NCI-H187 treated with DMSO at 0.1 percent for 48 hours (cell line): ENCODE measurements around the gene GATAD2A.
"Not testable (repeated sequence)": the region's sequence is repeated elsewhere in the genome, so short reads cannot be mapped to it uniquely, and the experiment has no call there.

Source experiments
- DNase-seq: peaks from one replicate; lab custom pipeline; 2025; lab: John Stamatoyannopoulos, UW

Gene GATAD2A

GRCh38 chr19:19388568-19389555 lies 16.6 kb upstream of the GATAD2A start:
- no peak for DNase-seq

GRCh38 chr19:19389683-19390082 lies 15.8 kb upstream of the GATAD2A start:
- DNase-seq, result not testable (repeated sequence)

GRCh38 chr19:19394333-19394732 lies 11.1 kb upstream of the GATAD2A start:
- not testable (repeated sequence) for DNase-seq

GRCh38 chr19:19399733-19400433 lies 5.6 kb upstream of the GATAD2A start:
- no peak for DNase-seq

GRCh38 chr19:19402656-19403372 lies 2.7 kb upstream of the GATAD2A start:
- DNase-seq, result no peak

DNA sequence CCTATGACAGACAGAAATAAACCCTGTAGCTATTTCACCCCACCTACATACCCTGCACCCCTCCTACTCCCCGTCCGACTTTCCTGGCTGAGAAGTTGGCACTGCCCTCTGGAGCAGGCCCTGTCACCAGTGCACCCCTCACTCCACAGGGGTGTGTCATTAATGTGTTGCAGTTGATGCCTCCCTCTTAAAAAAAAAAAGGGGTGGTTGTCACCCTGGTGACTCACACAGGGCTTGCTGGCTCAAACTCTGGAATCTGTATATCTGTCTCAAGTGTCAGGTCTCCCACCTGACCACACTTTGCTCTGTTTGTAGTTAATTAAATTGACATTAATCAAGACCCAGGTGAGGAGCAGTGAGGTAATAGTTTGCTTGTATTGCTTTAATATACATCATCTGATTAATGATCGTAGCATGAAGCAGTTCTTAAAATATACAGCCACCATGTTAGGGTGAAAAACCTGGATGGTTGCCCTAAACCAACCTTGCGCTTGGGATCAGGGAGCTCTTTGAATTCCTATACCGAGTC lies 2.0 kb upstream of the GATAD2A start:
- no peak for DNase-seq

DNA sequence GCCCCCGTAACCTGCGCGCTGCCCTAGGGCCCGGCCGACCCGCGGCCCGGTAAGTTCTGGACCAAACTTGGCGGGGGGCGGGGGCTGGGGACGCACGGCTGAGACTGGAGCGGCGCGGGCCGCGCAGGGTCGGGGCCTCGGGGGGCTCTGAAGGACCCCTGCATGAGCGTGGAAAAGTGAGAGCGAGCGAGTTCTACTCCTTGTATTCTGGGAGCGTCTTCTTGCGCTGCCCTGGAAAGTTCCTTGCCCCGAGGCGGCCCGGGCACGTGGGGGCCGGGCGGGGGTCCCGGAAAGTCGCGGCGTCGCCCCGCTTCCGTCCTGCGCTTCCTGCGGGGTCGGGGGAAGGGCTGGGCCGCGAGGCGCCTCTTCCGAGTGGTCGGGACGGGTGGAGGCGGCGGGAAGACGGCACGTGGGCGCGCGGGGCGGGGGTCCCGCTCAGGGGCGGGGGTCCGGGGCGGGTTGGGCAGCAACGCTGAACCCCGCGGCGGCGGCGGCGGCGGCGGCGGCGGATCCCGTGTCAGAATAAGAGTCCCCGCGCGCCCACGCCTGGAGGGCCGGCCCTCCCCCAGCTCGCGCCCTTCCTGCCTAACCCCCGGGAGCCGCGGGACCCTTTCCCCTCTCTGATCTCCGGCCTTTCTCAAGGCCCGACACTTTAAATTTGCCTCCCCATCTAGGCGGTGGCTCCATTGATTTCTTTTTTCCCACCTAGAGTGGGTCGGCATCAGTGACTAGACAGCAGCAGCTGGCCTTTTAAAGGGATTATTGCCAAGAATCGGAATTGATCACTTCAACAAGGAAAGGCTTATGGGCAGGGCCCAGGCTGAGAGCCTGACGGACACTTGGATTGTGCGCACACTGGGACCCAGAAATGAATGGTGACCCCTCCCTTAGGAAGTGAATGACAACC lies 749 bp downstream of the GATAD2A start:
- DNase-seq, result no peak

DNA sequence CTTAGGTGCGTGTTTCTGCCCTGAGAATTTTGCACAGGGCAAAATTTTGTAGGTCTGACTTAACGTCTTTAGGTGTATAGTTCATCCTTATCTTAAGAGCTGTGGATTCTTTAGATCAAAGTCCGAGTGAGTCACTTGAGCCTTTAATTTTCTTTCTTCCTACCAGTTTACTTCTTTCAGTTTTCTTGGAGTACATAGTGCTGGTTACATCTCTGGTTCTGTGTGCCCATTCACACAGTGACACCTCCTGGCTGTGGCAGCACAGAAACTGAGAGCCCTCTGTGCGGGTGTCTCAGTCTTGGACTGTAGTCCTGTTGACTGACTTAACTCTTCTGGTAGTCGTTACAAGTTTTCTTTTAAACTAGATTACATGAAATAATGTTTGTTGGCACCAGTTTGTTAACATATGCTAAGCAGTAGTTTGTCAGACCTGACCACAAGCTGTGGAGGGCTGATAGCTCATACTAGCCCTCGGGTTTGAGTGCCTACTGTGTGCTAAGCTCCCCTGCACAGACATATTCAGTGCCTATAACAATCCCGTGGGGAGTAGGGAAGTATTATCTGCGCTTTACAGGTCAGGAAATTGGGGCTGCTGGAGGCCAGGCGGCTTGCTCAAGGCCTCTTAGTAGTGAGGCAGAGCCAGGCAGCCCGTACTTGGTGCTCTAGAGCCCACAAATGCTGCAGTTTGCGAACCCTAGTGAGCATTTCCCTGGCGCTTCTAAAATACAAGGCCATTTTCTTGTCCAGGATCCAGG lies 1.6 kb downstream of the GATAD2A start:
- DNase-seq, result no peak

GRCh38 chr19:19407633-19407930 lies 2.1 kb downstream of the GATAD2A start:
- no peak for DNase-seq

DNA sequence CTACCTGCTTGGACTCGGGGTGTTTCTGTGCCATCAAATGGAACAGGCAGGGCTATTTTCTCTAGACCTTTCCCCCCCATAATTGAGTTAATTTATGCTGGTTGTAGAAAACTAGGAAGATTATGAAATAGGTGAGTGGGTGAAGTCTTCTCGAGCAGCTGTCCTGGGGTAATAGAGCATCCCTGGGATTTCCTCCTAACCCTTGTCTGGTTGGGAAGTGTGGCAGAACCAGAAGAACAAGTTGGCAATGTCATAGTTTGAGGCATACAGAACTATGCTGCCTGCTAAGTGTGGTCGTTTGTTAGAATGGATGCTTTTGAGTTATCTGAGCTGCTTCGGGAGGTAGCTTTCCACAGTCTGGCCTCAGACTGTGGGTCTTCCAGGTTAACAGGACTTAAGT lies 3.7 kb downstream of the GATAD2A start:
- no peak for DNase-seq

- DNase-seq, result no peak
Observed at GRCh38 chr19:19409631-19410030, 4.2 kb downstream of the GATAD2A start.

GRCh38 chr19:19410553-19411550 lies 5.4 kb downstream of the GATAD2A start:
- DNase-seq, result no peak

DNA sequence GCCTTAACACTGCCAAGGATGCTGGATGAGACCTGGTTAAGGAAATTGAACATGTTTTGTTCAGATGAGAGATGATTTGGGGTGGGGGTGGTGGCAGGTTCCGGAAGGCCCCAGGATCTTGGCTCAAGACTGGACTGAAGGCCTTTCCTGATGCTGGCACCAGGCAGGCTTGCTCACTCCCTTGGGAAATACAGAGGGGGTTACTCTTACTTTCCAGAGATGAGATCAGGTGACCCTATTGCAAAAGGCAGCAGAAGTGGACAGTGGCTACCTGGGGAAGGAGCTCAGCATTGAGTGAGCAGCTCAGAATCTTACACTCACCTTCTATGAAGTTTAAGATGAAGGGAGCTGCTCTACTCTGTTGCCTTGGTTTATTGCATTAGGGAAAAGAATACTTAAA lies 10.8 kb downstream of the GATAD2A start:
- DNase-seq, result no peak

DNA sequence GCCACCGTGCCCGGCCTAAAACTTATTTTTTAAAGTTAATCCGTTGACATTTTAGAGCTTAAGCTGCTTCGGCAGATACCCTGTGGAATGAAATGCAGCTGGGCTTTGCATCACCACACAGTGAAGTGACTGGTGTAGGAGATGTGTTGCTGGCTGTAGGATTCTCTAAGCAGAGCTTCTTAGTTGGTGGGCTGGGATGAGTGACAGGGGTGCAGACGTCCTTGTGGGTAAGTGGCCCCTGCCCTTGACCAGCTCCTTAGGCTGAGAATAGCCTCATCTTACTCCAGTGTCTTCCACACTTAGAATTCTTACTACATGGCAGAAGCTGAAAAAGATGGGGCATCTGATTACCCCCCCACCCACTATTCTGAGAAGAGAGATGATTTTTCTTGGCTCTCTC lies 11.6 kb downstream of the GATAD2A start:
- DNase-seq, result no peak

DNA sequence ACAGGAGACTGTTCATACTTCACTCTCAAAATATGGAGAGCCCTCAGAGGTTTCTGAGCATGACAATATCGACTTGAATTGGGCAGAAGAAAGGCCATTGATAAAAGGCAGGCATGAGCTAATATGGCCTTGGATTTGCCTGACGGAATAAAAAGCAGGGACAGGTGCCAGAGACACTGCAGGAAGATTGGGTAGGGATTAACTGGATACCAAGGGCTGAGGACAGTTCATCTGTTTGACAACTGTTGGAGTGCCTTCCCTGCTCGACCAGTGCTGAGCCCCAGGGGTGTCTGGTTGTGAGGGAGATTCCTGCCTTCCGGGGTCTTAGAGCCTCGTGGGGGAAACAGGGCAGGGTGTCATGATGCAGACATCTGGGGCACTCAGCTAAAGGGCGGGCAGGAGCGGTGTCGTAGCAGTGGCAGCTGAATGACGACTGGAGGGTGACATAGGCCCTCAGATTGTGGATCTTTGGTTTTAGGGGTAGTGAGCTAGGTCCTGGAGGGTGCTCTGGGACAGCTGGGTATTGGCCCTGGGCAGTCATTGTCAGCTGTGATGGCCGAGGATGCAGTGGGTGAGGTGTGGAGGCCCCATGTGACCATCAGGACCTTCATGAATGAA lies 12.3 kb downstream of the GATAD2A start:
- peak; percentile 7 for DNase-seq

GRCh38 chr19:19418555-19419260 lies 13.2 kb downstream of the GATAD2A start:
- no peak for DNase-seq

DNA sequence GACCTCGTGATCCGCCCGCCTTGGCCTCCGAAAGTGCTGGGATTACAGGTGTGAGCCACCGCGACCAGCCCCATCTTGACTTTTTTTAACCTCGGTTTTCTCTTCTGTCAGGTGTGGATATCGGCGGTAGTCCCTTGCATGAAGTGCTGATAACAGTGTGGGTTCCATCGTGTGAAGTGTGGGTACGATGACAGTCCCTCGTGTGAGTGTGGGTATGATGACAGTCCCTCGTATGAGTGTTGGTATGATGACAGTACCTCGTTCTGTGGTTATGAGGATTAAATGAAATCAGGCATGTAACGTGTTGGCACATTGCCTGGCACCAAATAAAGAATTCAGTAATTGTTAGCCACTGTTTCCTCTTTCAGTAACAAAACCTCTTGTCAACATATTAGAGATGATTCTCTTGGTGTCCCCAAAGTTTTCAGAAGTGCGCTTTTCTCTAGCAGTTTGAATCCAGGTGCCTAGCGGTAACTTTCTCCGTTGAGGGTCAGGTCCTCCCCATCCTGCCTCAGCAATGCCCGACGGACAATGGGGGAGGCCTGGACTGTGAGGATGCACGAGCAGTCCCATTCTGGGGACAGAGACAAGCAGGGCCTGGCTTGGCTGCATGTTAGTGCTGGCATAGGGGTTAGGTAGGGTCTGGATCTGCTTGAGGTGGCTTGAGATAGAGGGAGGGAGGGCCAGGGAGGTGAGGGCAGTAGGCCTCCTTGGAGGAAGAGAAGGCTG lies 15.3 kb downstream of the GATAD2A start:
- no peak for DNase-seq

- DNase-seq, result no peak
Observed at GRCh38 chr19:19421299-19421696, 15.8 kb downstream of the GATAD2A start.
